ENCODE measurements around the gene CFAP57. TPM values are rescaled to one million over a fixed set of nuclear protein-coding genes. Genes with fewer than 3 reads are reported as not detected.

The CFAP57 gene
- total and polyA plus RNA-seq, 2 of the 13 experiments (the other 11 are each of a cell fraction or from before 2014, with no cell fraction given) = 0.01 TPM; not detected in 1

DNA sequence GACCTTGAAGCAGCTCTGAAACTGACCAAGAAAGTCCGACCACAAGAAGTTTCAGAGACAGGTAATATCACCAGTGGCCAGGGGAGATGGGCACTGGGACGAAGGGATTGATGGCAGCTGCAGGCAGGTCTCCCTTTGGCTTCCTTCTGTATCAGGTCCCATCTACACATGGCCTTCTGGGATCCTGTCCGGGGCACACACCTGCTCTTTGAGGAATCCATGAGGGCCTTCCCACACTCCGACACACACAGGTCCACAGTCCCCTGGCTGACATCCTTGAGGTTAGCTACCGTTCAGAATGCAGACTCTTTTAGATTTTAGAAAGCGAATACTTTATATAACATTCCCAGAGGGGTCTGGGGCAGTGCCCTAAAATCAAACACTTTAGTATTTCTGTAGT lies 71.2 kb downstream of the CFAP57 start:
- FAIRE-seq (no peak), ATAC-seq (no peak), DNase-seq (ENCODE audit: low spot score) (no peak)
- TF ChIP-seq ZSCAN20 (CRISPR knock-in tag; IDR thresholded peaks at IDR 0.05; ENCODE audit: borderline replicate concordance) = no peak
- no peak for TF ChIP-seq PATZ1 (CRISPR knock-in tag; IDR thresholded peaks at IDR 0.05)
- peaks cover 23% of the 10 kb centered on the region for H3K9me3 ChIP-seq (ENCODE audit: low read length)
- peaks cover 1 to 4% of the 10 kb centered on the region in 2 experiments; a peak in 3 of 5 replicates for H3K27me3 ChIP-seq (ENCODE audit: control insufficient read depth in 1 of 2, insufficient read depth in 2 of 2, low read length in 2 of 2)
- no peak overlapping the region for H3K9ac ChIP-seq (ENCODE audit: insufficient read depth, low read depth, low read length)
- no peaks in the 10 kb centered on the region for H3K36me3 ChIP-seq (replicated peaks in 1 of 2; ENCODE audit: control insufficient read depth in 1 of 2, insufficient read depth in 2 of 2, low read length in 2 of 2)
- no peak overlapping the region for H3K27ac ChIP-seq (ENCODE audit: extremely low read length, insufficient read depth, low read length)
- 29% methylated on average over 5 of the region's 6 CpGs for WGBS (ENCODE audit: low lambda C conversion rate)
- no peak overlapping the region for H2AFZ ChIP-seq (ENCODE audit: low read length)
- ChIA-PET POLR2A (no interaction called here), CTCF (ENCODE audit: low intra/inter-chr PET ratio, low total read pairs) (no interaction called here)
- intact Hi-C loops (cut with micrococcal nuclease; ENCODE audit: unreplicated experiment) (no loop called here), in situ Hi-C loops (cut with HindIII; ENCODE audit: extremely low pct_ligation_motif_present, low pct_unique_long_range_greater_than_20kb) (no loop called here)
- no peak overlapping the region for H3K4me2 ChIP-seq (ENCODE audit: low read depth, low read length)
- H3K4me3 ChIP-seq (replicated peaks in 1 of 3; ENCODE audit: insufficient read depth in 1 of 3, low read depth in 2 of 3, low read length in 3 of 3) = no peak overlapping the region
- no peaks in the 10 kb centered on the region for H4K20me1 ChIP-seq (ENCODE audit: insufficient read depth, low read length)
- H3K4me1 ChIP-seq (ENCODE audit: insufficient read depth, low read length) = peaks cover 17% of the 10 kb centered on the region; the same call in 1 of the 2 replicates
- no TSS peak for BruUV-seq (replicated peaks)
- no peaks in the 10 kb centered on the region for H3K79me2 ChIP-seq (ENCODE audit: insufficient read depth, low read length)

DNA sequence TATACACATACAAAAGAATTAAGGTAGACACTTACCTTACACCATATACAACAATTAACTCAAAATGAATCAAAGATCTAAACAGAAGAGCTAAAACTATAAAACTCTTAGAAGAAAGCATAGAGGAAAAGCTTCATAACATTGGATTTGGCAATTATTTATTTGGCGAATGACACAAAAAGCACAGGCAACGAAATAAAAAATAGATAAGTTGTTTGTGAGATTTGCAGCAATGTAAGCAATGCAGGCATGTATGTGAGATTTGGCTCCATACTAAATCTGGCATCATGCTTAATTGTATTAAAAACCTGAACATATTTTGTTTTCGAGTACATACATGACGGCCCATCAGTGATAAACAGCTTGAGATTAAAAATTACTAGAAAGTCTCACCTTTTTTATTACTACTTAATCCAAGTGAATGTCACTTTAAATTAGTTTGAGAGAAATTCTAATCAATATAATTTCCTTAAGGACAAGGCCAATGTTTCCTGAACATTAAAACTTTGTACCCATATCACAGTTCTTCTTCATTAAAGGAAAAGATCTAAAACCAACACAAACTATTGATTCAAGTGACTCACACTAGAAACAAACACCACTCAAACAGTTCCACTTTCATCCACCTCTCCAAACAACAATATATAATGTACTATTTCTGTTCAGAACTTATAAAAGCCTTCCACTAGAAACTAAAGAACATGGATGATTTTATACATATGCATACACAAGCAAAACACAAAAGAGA lies 74.5 kb downstream of the CFAP57 start:
- CTCF ChIA-PET (ENCODE audit: low intra/inter-chr PET ratio, low total read pairs) = no interaction called here
- Histone ChIP-seq H3K9me3 (ENCODE audit: low read length) (peaks cover 28% of the 10 kb centered on the region), H3K27me3 (ENCODE audit: control insufficient read depth in 1 of 2, insufficient read depth in 2 of 2, low read length in 2 of 2) (peaks cover 0 to 10% of the 10 kb centered on the region in 2 experiments; a peak in 3 of 5 replicates), H4K20me1 (ENCODE audit: insufficient read depth, low read length) (no peaks in the 10 kb centered on the region), H3K4me3 (replicated peaks in 1 of 3; ENCODE audit: insufficient read depth in 1 of 3, low read depth in 2 of 3, low read length in 3 of 3) (no peak overlapping the region), H3K36me3 (replicated peaks in 1 of 2; ENCODE audit: control insufficient read depth in 1 of 2, insufficient read depth in 2 of 2, low read length in 2 of 2) (no peaks in the 10 kb centered on the region), H3K27ac (ENCODE audit: extremely low read length, insufficient read depth, low read length) (no peak overlapping the region), H2AFZ (ENCODE audit: low read length) (no peak overlapping the region), H3K9ac (ENCODE audit: insufficient read depth, low read depth, low read length) (no peak overlapping the region), H3K4me1 (ENCODE audit: insufficient read depth, low read length) (peaks cover 13% of the 10 kb centered on the region; the same call in 1 of the 2 replicates), H3K4me2 (ENCODE audit: low read depth, low read length) (no peak overlapping the region), H3K79me2 (ENCODE audit: insufficient read depth, low read length) (no peaks in the 10 kb centered on the region)
- DNase-seq (ENCODE audit: low spot score) (no peak), FAIRE-seq (no peak), ATAC-seq (peak; percentile 34; the same call in 1 of the 3 replicates)
- intact Hi-C loops (cut with micrococcal nuclease; ENCODE audit: unreplicated experiment) (no loop called here), in situ Hi-C loops (cut with HindIII; ENCODE audit: extremely low pct_ligation_motif_present, low pct_unique_long_range_greater_than_20kb) (no loop called here)
- BruUV-seq (replicated peaks) = no TSS peak
- 49% methylated on average over 4 of the region's 4 CpGs for WGBS (ENCODE audit: low lambda C conversion rate)
- POLR2A ChIA-PET = no interaction called here
- TF ChIP-seq PAXIP1 (CRISPR knock-in tag; conservative IDR thresholded peaks at IDR 0.05) = peak; percentile 63
- no peak for TF ChIP-seq PCBP1 (IDR thresholded peaks at IDR 0.05; ENCODE audit: borderline replicate concordance, low read depth, low read length)
- TF ChIP-seq TCF7L2 (IDR thresholded peaks at IDR 0.05; ENCODE audit: low read depth, low read length) = no peak
- no peak for TF ChIP-seq MIER2 (CRISPR knock-in tag; IDR thresholded peaks at IDR 0.05)
- TF ChIP-seq ZKSCAN8 (CRISPR knock-in tag; IDR thresholded peaks at IDR 0.05; ENCODE audit: borderline replicate concordance) = no peak
- peak in 1 of 2 experiments; percentile 50; a peak in 2 of 4 replicates for TF ChIP-seq EP300 (IDR thresholded peaks at IDR 0.05; ENCODE audit: low read depth in 2 of 2, low read length in 2 of 2)
- TF ChIP-seq EP300 (CRISPR knock-in tag; IDR thresholded peaks at IDR 0.05; ENCODE audit: borderline replicate concordance) = no peak
- no peak for TF ChIP-seq HOXA3 (CRISPR knock-in tag; IDR thresholded peaks at IDR 0.05)
